Measurements from ENCODE around the gene LRR1. TPM values are rescaled to one million over a fixed set of nuclear protein-coding genes. Genes with fewer than 3 reads are reported as not detected.
"Not testable (repeated sequence)": the region's sequence is repeated elsewhere in the genome, so short reads cannot be mapped to it uniquely, and the experiment has no call there.

Gene LRR1
- total and polyA plus RNA-seq, 2 experiments from 2014 or later = 10.6 to 15.4 TPM

DNA sequence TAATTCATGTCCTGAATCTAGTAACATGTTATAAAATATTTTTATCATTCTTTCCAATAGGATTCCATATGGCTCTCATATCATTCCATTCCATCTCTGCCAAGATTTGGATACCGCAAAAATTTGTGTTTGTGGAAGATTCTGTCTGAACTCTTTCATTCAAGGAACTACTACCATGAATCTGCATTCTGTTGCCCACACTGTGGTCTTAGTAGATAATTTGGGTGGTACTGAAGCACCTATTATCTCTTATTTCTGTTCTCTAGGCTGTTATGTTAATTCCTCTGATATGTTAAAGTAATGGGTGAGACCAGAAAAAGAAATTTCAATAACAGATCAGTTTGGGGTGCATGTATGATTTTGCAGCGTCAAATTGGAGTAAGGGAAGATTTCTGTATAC, 15.5 kb downstream of the LRR1 start:
- no peaks in the 10 kb centered on the region for H3K9me2 ChIP-seq (replicated peaks; ENCODE audit: insufficient read depth)
- WGBS (ENCODE audit: low lambda C conversion rate, missing lambda C conversion rate) = 98% methylated on average over 2 of the region's 2 CpGs
- no peak overlapping the region for H3K4me3 ChIP-seq
- H2AFZ ChIP-seq = no peak overlapping the region
- peaks cover 13% of the 10 kb centered on the region for H4K20me1 ChIP-seq (ENCODE audit: insufficient read depth, poor library complexity, severe bottlenecking)
- DNase-seq (ENCODE audit: low spot score) = no peak
- peaks cover 22% of the 10 kb centered on the region for H3K79me2 ChIP-seq
- no peak for TF ChIP-seq EZH2phosphoT487 (IDR thresholded peaks at IDR 0.05; ENCODE audit: low read depth, severe bottlenecking, unreplicated experiment)
- TF ChIP-seq EZH2 (IDR thresholded peaks at IDR 0.05; ENCODE audit: borderline replicate concordance) = no peak
- TF ChIP-seq, protein P1, sequence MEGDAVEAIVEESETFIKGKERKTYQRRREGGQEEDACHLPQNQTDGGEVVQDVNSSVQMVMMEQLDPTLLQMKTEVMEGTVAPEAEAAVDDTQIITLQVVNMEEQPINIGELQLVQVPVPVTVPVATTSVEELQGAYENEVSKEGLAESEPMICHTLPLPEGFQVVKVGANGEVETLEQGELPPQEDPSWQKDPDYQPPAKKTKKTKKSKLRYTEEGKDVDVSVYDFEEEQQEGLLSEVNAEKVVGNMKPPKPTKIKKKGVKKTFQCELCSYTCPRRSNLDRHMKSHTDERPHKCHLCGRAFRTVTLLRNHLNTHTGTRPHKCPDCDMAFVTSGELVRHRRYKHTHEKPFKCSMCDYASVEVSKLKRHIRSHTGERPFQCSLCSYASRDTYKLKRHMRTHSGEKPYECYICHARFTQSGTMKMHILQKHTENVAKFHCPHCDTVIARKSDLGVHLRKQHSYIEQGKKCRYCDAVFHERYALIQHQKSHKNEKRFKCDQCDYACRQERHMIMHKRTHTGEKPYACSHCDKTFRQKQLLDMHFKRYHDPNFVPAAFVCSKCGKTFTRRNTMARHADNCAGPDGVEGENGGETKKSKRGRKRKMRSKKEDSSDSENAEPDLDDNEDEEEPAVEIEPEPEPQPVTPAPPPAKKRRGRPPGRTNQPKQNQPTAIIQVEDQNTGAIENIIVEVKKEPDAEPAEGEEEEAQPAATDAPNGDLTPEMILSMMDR (IDR thresholded peaks at IDR 0.05; ENCODE audit: poor library complexity) = no peak
- no peaks in the 10 kb centered on the region for H3K27me3 ChIP-seq
- no peaks in the 10 kb centered on the region for H3K9me3 ChIP-seq (ENCODE audit: low read depth)
- no peak overlapping the region for H3K4me2 ChIP-seq
- H3K27ac ChIP-seq = no peak overlapping the region
- H3K4me1 ChIP-seq (ENCODE audit: insufficient read depth) = no peaks in the 10 kb centered on the region
- no peaks in the 10 kb centered on the region for H3K36me3 ChIP-seq (replicated peaks; ENCODE audit: insufficient read depth, low read depth)

DNA sequence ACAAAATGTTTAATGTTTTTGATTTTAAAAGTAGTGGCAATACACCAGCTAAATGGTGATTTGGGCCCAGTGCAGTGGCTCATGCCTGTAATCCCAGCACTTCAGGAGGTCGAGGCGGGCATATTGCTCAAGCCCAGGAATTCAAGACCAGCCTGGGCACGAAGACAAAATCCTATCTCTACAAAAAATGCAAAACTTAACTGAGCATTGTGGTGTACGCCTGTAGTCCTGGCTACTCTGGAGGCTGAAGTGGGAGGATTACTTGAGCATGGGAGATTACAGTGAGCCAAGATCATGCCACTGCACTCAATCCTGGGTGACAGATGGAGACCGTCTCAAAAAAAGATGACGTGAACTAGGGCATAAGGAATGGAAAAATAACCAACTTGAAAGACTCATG, 17.0 kb downstream of the LRR1 start:
- Histone ChIP-seq H3K4me3 (no peak overlapping the region), H3K9me3 (ENCODE audit: low read depth) (no peaks in the 10 kb centered on the region), H3K4me1 (ENCODE audit: insufficient read depth) (no peaks in the 10 kb centered on the region), H2AFZ (no peak overlapping the region), H3K36me3 (replicated peaks; ENCODE audit: insufficient read depth, low read depth) (no peaks in the 10 kb centered on the region), H4K20me1 (ENCODE audit: insufficient read depth, poor library complexity, severe bottlenecking) (peaks cover 15% of the 10 kb centered on the region), H3K9me2 (replicated peaks; ENCODE audit: insufficient read depth) (no peaks in the 10 kb centered on the region), H3K27ac (no peak overlapping the region), H3K79me2 (peaks cover 29% of the 10 kb centered on the region), H3K4me2 (no peak overlapping the region), H3K27me3 (no peaks in the 10 kb centered on the region)
- whole genome bisulfite sequencing (ENCODE audit: low lambda C conversion rate, missing lambda C conversion rate) = 94% methylated on average over 6 of the region's 6 CpGs
- no peak for DNase-seq (ENCODE audit: low spot score)
- TF ChIP-seq, protein P1 (IDR thresholded peaks at IDR 0.05; ENCODE audit: poor library complexity) = no peak
- TF ChIP-seq EZH2phosphoT487 (IDR thresholded peaks at IDR 0.05; ENCODE audit: low read depth, severe bottlenecking, unreplicated experiment) = no peak
- no peak for TF ChIP-seq EZH2 (IDR thresholded peaks at IDR 0.05; ENCODE audit: borderline replicate concordance)

DNA sequence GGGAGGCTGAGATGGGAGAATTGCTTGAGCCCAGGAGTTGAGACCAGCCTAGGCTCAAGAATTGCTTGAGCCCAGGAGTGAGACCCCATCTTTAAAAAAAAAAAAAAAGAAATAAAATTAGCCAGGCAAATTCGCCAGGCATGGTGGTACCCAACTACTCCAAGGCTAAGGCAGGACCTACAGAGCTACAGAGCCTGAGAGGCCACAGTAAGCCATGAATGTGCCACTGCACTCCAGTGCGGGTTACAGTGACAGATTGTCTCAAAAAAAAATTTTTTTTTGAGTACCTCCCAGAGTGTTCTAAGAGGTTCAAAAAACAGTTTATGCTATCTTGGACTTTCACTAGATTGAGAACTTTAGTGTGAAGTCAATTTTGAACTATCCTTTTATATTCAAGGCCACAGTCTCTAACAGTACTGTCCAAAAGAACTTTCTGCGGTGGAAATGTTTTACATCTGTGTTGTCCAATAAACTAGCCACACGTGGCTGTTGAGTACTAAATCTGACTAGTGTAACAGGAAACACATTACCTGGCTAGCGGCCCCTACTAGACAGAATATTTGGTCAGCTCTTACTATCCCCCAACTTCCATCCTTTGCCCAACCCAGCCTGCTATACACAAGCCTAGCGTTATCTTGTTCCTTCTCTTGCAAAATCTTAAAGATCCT, 19.2 kb downstream of the LRR1 start:
- H3K27ac ChIP-seq = no peak overlapping the region
- H3K36me3 ChIP-seq (replicated peaks; ENCODE audit: insufficient read depth, low read depth) = no peaks in the 10 kb centered on the region
- H3K4me3 ChIP-seq = no peak overlapping the region
- no peak overlapping the region for H2AFZ ChIP-seq
- H3K4me1 ChIP-seq (ENCODE audit: insufficient read depth) = peaks cover 11% of the 10 kb centered on the region
- H3K79me2 ChIP-seq = peaks cover 50% of the 10 kb centered on the region
- 94% methylated on average over 6 of the region's 6 CpGs for WGBS (ENCODE audit: low lambda C conversion rate, missing lambda C conversion rate)
- no peaks in the 10 kb centered on the region for H3K27me3 ChIP-seq
- peak overlapping the region; percentile 86 for H3K4me2 ChIP-seq
- H4K20me1 ChIP-seq (ENCODE audit: insufficient read depth, poor library complexity, severe bottlenecking) = peaks cover 21% of the 10 kb centered on the region
- TF ChIP-seq EZH2phosphoT487 (IDR thresholded peaks at IDR 0.05; ENCODE audit: low read depth, severe bottlenecking, unreplicated experiment) (no peak), EZH2 (IDR thresholded peaks at IDR 0.05; ENCODE audit: borderline replicate concordance) (no peak)
- TF ChIP-seq, protein P1 (IDR thresholded peaks at IDR 0.05; ENCODE audit: poor library complexity) = no peak
- no peaks in the 10 kb centered on the region for H3K9me2 ChIP-seq (replicated peaks; ENCODE audit: insufficient read depth)
- DNase-seq (ENCODE audit: low spot score) = no peak
- H3K9me3 ChIP-seq (ENCODE audit: low read depth) = no peaks in the 10 kb centered on the region

DNA sequence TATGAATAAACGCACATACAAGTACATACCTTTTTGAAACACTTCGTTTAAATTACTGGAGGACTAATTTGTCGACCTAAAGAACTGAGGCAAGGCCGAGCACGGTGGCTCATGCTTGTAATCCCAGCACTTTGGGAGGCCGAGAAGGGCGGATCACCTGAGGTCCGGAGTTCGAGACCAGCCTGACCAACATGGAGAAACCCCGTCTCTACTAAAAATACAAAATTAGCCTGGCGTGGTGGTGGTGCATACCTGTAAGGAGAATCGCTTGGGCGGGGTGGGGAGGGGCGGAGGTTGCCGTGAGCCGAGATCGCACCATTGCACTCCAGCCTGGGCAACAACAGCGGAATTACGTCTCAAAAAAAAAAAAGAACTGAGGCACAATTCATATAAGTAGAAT, 20.5 kb downstream of the LRR1 start:
- Histone ChIP-seq H3K4me1 (ENCODE audit: insufficient read depth) (peaks cover 21% of the 10 kb centered on the region), H3K4me2 (peak overlapping the region; percentile 86), H3K79me2 (peaks cover 57% of the 10 kb centered on the region), H4K20me1 (ENCODE audit: insufficient read depth, poor library complexity, severe bottlenecking) (peaks cover 27% of the 10 kb centered on the region), H3K27ac (peak overlapping the region; percentile 97), H3K4me3 (peak overlapping the region; percentile 63)
- not testable (repeated sequence) for H3K9me2 ChIP-seq (replicated peaks; ENCODE audit: insufficient read depth); H3K36me3 ChIP-seq (replicated peaks; ENCODE audit: insufficient read depth, low read depth); H3K27me3 ChIP-seq; H3K9me3 ChIP-seq (ENCODE audit: low read depth); DNase-seq (ENCODE audit: low spot score); H2AFZ ChIP-seq
- WGBS (ENCODE audit: low lambda C conversion rate, missing lambda C conversion rate) = 52% methylated on average over 19 of the region's 19 CpGs
